GM13976 (cell line): ENCODE results near the gene PRKAR1B.

Source experiments
- DNase-seq: peaks from one replicate; pipeline ENCODE4 v3.0.0; 2012; ENCODE audit warnings: low spot score
- in situ Hi-C: fragments of 300-500 bp; cut with MboI; formaldehyde crosslinking; loops from one replicate; pipeline ENCODE4 v1.12.0; 2022; ENCODE audit warnings: low sequenced_read_pairs, mixed read lengths, inconsistent platforms; ENCODE audit not compliant: unreplicated experiment
- TF ChIP-seq, protein P1 (sequence below): IDR thresholded peaks from 2 replicates; pipeline ENCODE4 v1.5.1; 2012; ENCODE audit warnings: borderline replicate concordance, mild to moderate bottlenecking; ENCODE audit not compliant: insufficient read depth; ENCODE audit errors: extremely low read depth, missing control alignments, control extremely low read depth

PRKAR1B gene

DNA sequence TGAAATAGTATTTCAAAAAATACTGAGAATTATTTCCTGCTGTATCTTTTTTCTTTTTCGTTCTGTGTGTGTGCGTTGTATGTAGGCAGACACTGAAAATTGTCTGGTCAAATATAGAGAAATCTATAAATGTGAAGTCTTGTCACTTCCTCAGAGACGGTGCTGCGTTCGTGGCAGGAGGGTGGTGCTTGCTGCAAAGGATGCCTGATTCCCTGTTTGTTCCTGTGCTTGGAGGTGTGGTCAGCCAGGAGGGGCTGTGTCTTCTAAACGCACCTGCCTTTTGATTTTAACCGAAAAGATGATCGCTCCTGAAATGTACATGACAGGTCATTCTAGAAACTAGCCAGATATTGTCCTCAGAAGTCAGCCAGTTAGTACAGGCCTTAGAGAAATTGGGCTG, 32.5 kb upstream of the PRKAR1B start:
- DNase-seq = no peak
- TF ChIP-seq, protein P1, sequence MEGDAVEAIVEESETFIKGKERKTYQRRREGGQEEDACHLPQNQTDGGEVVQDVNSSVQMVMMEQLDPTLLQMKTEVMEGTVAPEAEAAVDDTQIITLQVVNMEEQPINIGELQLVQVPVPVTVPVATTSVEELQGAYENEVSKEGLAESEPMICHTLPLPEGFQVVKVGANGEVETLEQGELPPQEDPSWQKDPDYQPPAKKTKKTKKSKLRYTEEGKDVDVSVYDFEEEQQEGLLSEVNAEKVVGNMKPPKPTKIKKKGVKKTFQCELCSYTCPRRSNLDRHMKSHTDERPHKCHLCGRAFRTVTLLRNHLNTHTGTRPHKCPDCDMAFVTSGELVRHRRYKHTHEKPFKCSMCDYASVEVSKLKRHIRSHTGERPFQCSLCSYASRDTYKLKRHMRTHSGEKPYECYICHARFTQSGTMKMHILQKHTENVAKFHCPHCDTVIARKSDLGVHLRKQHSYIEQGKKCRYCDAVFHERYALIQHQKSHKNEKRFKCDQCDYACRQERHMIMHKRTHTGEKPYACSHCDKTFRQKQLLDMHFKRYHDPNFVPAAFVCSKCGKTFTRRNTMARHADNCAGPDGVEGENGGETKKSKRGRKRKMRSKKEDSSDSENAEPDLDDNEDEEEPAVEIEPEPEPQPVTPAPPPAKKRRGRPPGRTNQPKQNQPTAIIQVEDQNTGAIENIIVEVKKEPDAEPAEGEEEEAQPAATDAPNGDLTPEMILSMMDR = no peak
- in situ Hi-C loops = no loop called here

DNA sequence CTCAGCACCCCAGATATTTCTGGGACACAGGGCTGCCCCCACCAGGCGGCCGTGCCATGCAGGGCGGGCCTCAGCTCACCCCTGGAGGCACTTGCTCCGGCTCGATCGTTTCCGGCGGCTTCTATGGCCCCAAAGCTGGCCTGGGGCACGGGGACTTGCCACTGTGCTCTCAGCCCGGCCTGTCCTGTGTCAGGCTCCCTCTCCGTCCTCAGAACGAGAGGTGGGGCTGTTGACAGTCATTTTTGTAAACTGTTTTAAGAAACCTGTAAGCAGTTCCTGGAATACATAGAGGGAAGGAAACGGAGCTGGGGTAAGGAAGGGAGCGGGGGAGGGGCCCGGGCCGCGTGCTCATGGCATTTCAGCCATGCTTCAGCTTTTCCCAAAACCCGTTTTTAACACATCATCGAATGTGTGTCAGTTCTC, 30.7 kb upstream of the PRKAR1B start:
- DNase-seq = no peak
- in situ Hi-C loops = no loop called here
- TF ChIP-seq, protein P1 = no peak

DNA sequence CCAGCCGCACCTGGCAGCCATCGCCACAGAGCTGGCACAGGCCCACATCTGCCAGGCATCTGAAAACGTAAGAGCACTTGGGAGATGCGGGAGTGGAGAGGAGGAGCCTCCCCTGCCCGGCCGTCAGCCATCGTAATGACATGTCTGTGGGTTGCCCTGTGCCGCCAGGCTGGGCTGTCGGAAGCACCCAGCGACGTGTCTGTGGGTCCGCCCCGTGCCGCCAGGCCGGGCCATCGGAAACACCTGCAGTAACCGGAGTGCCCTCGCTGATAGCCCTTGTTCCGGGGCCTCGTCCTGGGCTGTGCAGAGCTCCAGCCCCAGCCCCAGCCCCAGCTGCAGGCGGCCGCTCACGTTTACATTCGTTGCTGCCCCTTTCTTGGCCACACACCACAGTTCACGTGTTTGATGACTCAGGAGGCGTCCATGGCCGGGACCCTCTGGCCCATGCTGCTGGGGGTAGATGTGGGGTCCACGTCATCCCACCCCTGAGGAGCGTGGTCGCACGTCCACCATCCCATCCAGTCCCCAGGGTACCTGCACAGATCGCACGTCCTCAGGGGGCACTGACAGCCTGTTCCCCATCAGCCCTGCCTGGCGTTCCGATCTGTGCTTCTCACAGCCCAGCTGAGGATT, 30.0 kb upstream of the PRKAR1B start:
- TF ChIP-seq, protein P1 = no peak
- DNase-seq = no peak
- in situ Hi-C loops = no loop called here

DNA sequence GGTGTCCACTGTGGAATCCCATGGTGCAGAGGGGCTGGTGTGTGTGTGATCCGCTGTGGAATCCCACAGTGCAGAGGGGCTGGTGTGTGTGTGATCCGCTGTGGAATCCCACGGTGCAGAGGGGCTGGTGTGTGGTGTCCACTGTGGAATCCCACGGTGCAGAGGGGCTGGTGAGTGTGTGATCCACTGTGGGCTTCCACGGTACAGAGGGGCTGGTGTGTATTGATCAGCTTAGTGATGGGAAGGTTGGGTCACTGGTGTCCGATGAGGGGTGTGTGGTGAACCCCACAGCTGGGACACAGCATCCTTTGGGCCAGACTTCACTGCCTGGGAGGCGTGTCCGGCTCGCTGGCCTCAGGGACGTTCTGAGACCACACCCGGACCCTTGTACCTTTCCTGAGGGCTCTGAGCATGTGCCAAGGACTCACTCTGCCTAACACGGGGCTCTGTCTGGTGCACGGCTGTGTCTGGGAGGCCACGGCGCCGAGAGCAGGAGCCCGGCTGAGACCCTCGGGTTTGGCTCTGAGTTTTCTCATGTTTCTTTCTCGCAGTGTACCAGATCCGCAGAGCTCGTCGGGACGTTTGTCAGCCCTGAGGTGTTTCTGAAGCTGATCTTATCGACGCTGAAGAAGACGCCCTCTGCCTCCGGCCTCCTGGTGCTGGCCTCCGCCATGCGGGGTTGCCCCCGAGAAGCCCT, 29.3 kb upstream of the PRKAR1B start:
- TF ChIP-seq, protein P1 = no peak
- in situ Hi-C loops = no loop called here
- no peak for DNase-seq

DNA sequence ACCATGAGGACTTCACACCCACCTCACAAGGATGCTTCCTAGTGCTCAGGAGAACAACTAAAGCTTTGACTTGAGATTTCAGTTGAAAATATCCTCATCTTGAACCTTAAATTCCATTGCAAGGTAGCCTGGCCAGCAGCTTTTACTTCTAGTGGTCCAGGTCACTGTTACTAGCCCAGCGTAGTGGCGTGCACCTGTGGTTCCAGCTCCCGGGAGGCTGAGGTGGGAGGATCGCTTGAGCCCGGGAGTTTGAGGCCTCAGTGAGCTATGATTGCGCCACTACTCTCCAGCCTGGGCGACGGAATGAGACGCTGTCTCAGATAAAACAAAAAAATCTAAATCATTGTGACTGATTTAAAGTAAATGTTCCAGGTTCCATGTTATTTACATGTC, 28.3 kb upstream of the PRKAR1B start:
- in situ Hi-C loops = no loop called here
- TF ChIP-seq, protein P1 = no peak
- no peak for DNase-seq

DNA sequence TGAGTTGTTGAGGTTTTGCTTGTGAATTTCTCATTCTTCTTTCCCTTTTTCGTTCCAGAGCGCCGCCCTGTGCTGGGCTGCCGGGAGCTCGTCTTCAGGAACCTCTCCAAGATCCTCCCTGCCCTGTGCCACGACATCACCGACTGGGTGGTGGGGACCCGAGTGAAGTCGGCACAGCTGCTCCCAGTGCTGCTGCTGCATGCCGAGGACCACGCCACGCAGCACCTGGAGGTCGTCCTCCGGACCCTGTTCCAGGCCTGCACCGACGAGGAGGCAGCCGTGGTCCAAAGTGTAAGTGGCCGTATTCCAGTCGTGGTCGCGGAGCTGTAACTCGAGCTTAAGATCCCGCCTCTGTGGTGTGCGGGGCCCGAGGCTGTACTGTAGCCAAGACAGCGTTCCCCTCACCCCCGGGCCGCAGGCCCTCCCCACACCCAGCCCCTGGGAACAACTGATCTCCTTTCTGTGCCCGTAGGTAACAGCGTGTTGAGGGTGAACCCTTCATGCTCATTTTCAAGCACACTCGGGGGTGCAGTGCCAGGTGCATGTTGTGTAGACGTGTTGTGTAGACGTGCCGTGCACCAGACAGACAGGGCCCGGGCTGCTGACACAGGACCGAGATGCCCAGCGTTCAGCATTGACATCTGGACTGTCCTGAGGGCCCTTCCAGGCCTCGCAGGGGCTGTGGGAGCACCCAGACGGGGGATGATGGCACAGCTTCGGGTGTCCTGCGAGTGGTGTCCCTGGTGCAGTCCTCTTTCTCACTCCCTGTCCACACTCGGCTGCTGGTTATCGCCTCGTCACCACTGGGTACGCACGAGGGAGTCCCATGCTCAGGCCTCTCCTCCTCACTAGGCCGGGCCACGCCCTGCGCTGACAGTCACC, 27.7 kb upstream of the PRKAR1B start:
- no peak for DNase-seq
- TF ChIP-seq, protein P1 = no peak
- in situ Hi-C loops = no loop called here
